SK-N-SH (cell line): ENCODE results near the gene LLGL2. TPM values are rescaled to one million over a fixed set of nuclear protein-coding genes. Genes with fewer than 3 reads are reported as not detected.

Experiments used
- CTCF ChIA-PET: fragments of 300-600, 350-600 bp; formaldehyde crosslinking; extraction: SDS; loops from one replicate; lab custom pipeline; 2021; lab: Yijun Ruan, JAX
- POLR2A ChIA-PET: fragments of 350-600 bp; sonication (Branson Sonifier 250); formaldehyde crosslinking; extraction: SDS; loops from one replicate; lab custom pipeline; 2020; ENCODE audit warnings: antibody characterized with exemption, inconsistent platforms; lab: Yijun Ruan, JAX
- DNase-seq: peaks from one replicate; pipeline ENCODE4 v3.0.0; 2012
- H2AFZ ChIP-seq: fragments of 200-600 bp; sonication (generic); 2 replicates; pipeline ENCODE4 v1.8.1; 2016; ENCODE audit warnings: antibody characterized with exemption, mild to moderate bottlenecking, low read depth
- H3F3A ChIP-seq: fragments of 200-600 bp; sonication (generic); replicated peaks from 2 replicates; pipeline ENCODE3; 2016; ENCODE audit warnings: antibody characterized with exemption, mild to moderate bottlenecking; ENCODE audit not compliant: insufficient read depth
- H3K27ac ChIP-seq, 2 experiments: fragments of 200-500 bp in 1 of 2; fragments of 200-600 bp in 1 of 2; sonication (Bioruptor generic) in 1 of 2; sonication (generic), shearing (Covaris generic) in 1 of 2; 2 replicates each; pipeline versions ENCODE4 v1.5.1 to v1.6.1; 2014 to 2016; ENCODE audit warnings: low read depth in 2 of 2, inconsistent platforms in 1 of 2, low read length in 1 of 2, mild to moderate bottlenecking in 1 of 2, mixed read lengths in 1 of 2
- H3K27me3 ChIP-seq: fragments of 200-600 bp; sonication (generic), shearing (Covaris generic); 2 replicates; pipeline ENCODE4 v1.6.1; 2016; ENCODE audit warnings: mixed run types; ENCODE audit not compliant: insufficient read depth
- H3K36me3 ChIP-seq, 2 experiments: fragments of 200-500 bp in 1 of 2; fragments of 200-600 bp in 1 of 2; sonication (Bioruptor generic) in 1 of 2; sonication (generic) in 1 of 2; replicated peaks in 1 of 2; 2 replicates each; pipeline versions ENCODE3 to v1.5.1; 2014 to 2016; ENCODE audit warnings: low read length in 1 of 2, mild to moderate bottlenecking in 1 of 2; ENCODE audit not compliant: insufficient read depth in 2 of 2, control insufficient read depth in 1 of 2
- H3K4me1 ChIP-seq, 2 experiments: fragments of 200-500 bp in 1 of 2; fragments of 200-600 bp in 1 of 2; sonication (Bioruptor generic) in 1 of 2; sonication (generic), shearing (Covaris generic) in 1 of 2; 2 replicates each; pipeline versions ENCODE4 v1.5.1 to v1.6.1; 2014 to 2016; ENCODE audit warnings: low read depth in 1 of 2, low read length in 1 of 2, mixed run types in 1 of 2; ENCODE audit not compliant: insufficient read depth in 2 of 2, control insufficient read depth in 1 of 2
- H3K4me2 ChIP-seq: fragments of 200-600 bp; sonication (generic), shearing (Covaris generic); 2 replicates; pipeline ENCODE4 v1.6.1; 2017; ENCODE audit warnings: mixed run types
- H3K4me3 ChIP-seq, 2 experiments: fragments of 200-500 bp in 1 of 2; fragments of 200-600 bp in 1 of 2; sonication (Bioruptor generic) in 1 of 2; sonication (generic), shearing (Covaris generic) in 1 of 2; 2 replicates each; pipeline versions ENCODE4 v1.5.1 to v1.8.1; 2014 to 2016; ENCODE audit warnings: low read depth in 2 of 2, inconsistent platforms in 1 of 2, low read length in 1 of 2, mild to moderate bottlenecking in 1 of 2, mixed read lengths in 1 of 2, moderate library complexity in 1 of 2
- H3K79me2 ChIP-seq: fragments of 200-600 bp; sonication (generic); 2 replicates; pipeline ENCODE4 v1.8.1; 2017; ENCODE audit warnings: mild to moderate bottlenecking; ENCODE audit not compliant: insufficient read depth
- H3K9ac ChIP-seq: fragments of 200-600 bp; sonication (generic); 2 replicates; pipeline ENCODE4 v1.6.1; 2017; ENCODE audit warnings: mixed run types
- H3K9me2 ChIP-seq: fragments of 200-600 bp; sonication (generic); 2 replicates; pipeline ENCODE4 v1.6.1; 2017; ENCODE audit warnings: mixed run types
- H3K9me3 ChIP-seq: fragments of 200-600 bp; sonication (generic); 2 replicates; pipeline ENCODE4 v1.6.1; 2017; ENCODE audit warnings: mixed run types, mild to moderate bottlenecking, moderate library complexity
- H4K20me1 ChIP-seq: fragments of 200-600 bp; sonication (generic); 2 replicates; pipeline ENCODE4 v1.6.1; 2017; ENCODE audit warnings: mild to moderate bottlenecking, mixed run types; ENCODE audit not compliant: insufficient read depth
- CHD2 ChIP-seq: fragments of 150-350 bp; IDR thresholded peaks from 2 replicates; pipeline ENCODE4 v1.6.1; 2018; ENCODE audit warnings: low read length; ENCODE audit not compliant: partially characterized antibody
- EP300 ChIP-seq, 2 experiments: IDR thresholded peaks; 2 replicates each; pipeline versions ENCODE4 v1.4.0 to v1.6.1; 2012; ENCODE audit warnings: borderline replicate concordance in 1 of 2, low read depth in 1 of 2, low read length in 1 of 2
- FOXJ3 ChIP-seq: sonication (generic); formaldehyde crosslinking; IDR thresholded peaks from 2 replicates; pipeline ENCODE4 v1.5.1; 2020; ENCODE audit warnings: mild to moderate bottlenecking, missing genetic modification reagents
- GABPA ChIP-seq: IDR thresholded peaks from 2 replicates; pipeline ENCODE4 v1.4.0; 2012; ENCODE audit warnings: low read depth, mild to moderate bottlenecking
- GATA2 ChIP-seq: sonication (generic); formaldehyde crosslinking; IDR thresholded peaks from 2 replicates; pipeline ENCODE4 v1.5.0; 2020; ENCODE audit warnings: mild to moderate bottlenecking, missing genetic modification reagents
- IRF3 ChIP-seq: fragments of 150-350 bp; IDR thresholded peaks from 2 replicates; pipeline ENCODE4 v1.6.1; 2016; ENCODE audit warnings: mild to moderate bottlenecking, low read depth, low read length
- MXI1 ChIP-seq: IDR thresholded peaks from 2 replicates; pipeline ENCODE4 v1.6.1; 2012; ENCODE audit warnings: mild to moderate bottlenecking, low read depth, low read length, improper control_type of control experiment
- NFIC ChIP-seq: IDR thresholded peaks from 2 replicates; pipeline ENCODE4 v1.4.0; 2012; ENCODE audit warnings: borderline replicate concordance
- NRF1 ChIP-seq: IDR thresholded peaks from 2 replicates; pipeline ENCODE4 v1.6.1; 2012; ENCODE audit warnings: low read depth, mild to moderate bottlenecking, low read length
- POLR2AphosphoS5 ChIP-seq: IDR thresholded peaks from 2 replicates; pipeline ENCODE4 v1.6.1; 2012; ENCODE audit warnings: low read depth, low read length
- RFX5 ChIP-seq: IDR thresholded peaks from 2 replicates; pipeline ENCODE4 v1.6.1; 2012; ENCODE audit warnings: mild to moderate bottlenecking, improper control_type of control experiment, low read length
- SMC3 ChIP-seq: IDR thresholded peaks from 2 replicates; pipeline ENCODE4 v1.6.1; 2012; ENCODE audit warnings: low read depth, low read length, improper control_type of control experiment
- TAF1 ChIP-seq: IDR thresholded peaks from 2 replicates; pipeline ENCODE4 v1.6.1; 2012; ENCODE audit warnings: low read depth, mild to moderate bottlenecking, low read length, moderate library complexity, borderline replicate concordance
- TEAD4 ChIP-seq: IDR thresholded peaks from 2 replicates; pipeline ENCODE4 v1.4.0; 2012; ENCODE audit warnings: mild to moderate bottlenecking, borderline replicate concordance; ENCODE audit not compliant: insufficient read depth
- USF1 ChIP-seq: IDR thresholded peaks from 2 replicates; pipeline ENCODE4 v1.4.0; 2012; ENCODE audit warnings: low read depth, borderline replicate concordance
- YY1 ChIP-seq: IDR thresholded peaks from 2 replicates; pipeline ENCODE4 v1.4.0; 2012; ENCODE audit warnings: low read depth, mild to moderate bottlenecking
- ZBTB33 ChIP-seq: IDR thresholded peaks from 2 replicates; pipeline ENCODE4 v1.4.0; 2012; ENCODE audit warnings: low read depth, borderline replicate concordance
- WGBS: methylation state at CpG from one replicate; pipeline ENCODE4 v1.1.6; 2017; ENCODE audit warnings: low lambda C conversion rate; 5-methylcytosine and 5-hydroxymethylcytosine counted together
- polyA plus RNA-seq, 3 experiments: library from polyadenylated mRNA; depleted of rRNA; stranded (reverse); fragments of >200 nt; gene quantifications; 2 replicates each; pipeline ENCODE4 v1.2.3, GENCODE V29; 2012

The LLGL2 gene
- polyA plus RNA-seq, 1 of the 3 experiments (the other 2 are of a cell fraction) = 6.7 TPM

- H3F3A ChIP-seq = no peaks in the 10 kb centered on the region
- 93% methylated on average over 8 of the region's 8 CpGs for WGBS
- no peaks in the 10 kb centered on the region for H3K9me3 ChIP-seq
- no peaks in the 10 kb centered on the region for H3K27me3 ChIP-seq
- CTCF ChIA-PET = interaction anchor here (0.8 to 1.8 kb wide), 5 partner anchors 9 to 157 kb away, joined by 3 to 6 read pairs (median 3); partner anchors contain the start of genes SMIM5 and TSEN54
- no peak overlapping the region for H3K4me3 ChIP-seq
- H3K27ac ChIP-seq = no peak overlapping the region
- H2AFZ ChIP-seq = no peak overlapping the region
- H4K20me1 ChIP-seq = peaks cover 22% of the 10 kb centered on the region; the same call in 1 of the 2 replicates
- no peak overlapping the region for H3K4me2 ChIP-seq
- TF ChIP-seq IRF3 = no peak
- no peak for TF ChIP-seq TEAD4
- TF ChIP-seq MXI1 = no peak
- TF ChIP-seq RFX5 = no peak
- TF ChIP-seq ZBTB33 = no peak
- TF ChIP-seq NRF1 = no peak
- TF ChIP-seq GATA2 (CRISPR knock-in tag) = no peak
- no peak for TF ChIP-seq EP300 (IDR thresholded peaks at IDR 0.05; ENCODE audit: borderline replicate concordance in 1 of 2, low read depth in 1 of 2, low read length in 1 of 2)
- TF ChIP-seq TAF1 = no peak
- no peak for TF ChIP-seq SMC3
- TF ChIP-seq CHD2 = no peak
- TF ChIP-seq USF1 = no peak
- TF ChIP-seq GABPA = no peak
- no peak for TF ChIP-seq NFIC
- TF ChIP-seq POLR2AphosphoS5 = no peak
- no peak for TF ChIP-seq FOXJ3
- no peak for TF ChIP-seq YY1
- POLR2A ChIA-PET = interaction anchor here (1.1 kb wide), 2 partner anchors 20 to 23 kb away, joined by 3 to 4 read pairs; partner anchors contain the start of gene TMEM94
- H3K9ac ChIP-seq = no peak overlapping the region
- H3K79me2 ChIP-seq = 0 out of 2 replicates have a peak, but pooled peaks cover 1% of the 10 kb centered on the region
- no peaks in the 10 kb centered on the region for H3K9me2 ChIP-seq
- peaks cover 21 to 27% of the 10 kb centered on the region in 2 experiments for H3K36me3 ChIP-seq
- DNase-seq = no peak
- H3K4me1 ChIP-seq = no peaks in the 10 kb centered on the region; a peak in 1 of 4 replicates
Observed at GRCh38 chr17:75476271-75476671, 49.2 kb upstream of the LLGL2 start.
